Muscle of arm (tissue), 12 donors: ENCODE measurements around the gene GLRX5. TPM values are rescaled to one million over a fixed set of nuclear protein-coding genes. Genes with fewer than 3 reads are reported as not detected.

Source experiments
- DNase-seq: peaks from one replicate; pipeline ENCODE4 v3.0.0-alpha.2; 2013
- polyA plus RNA-seq, 12 donors: library from polyadenylated mRNA; unstranded; fragments of 120-200 nt; gene quantifications; one replicate each; pipeline ENCODE4 v1.2.1, GENCODE V29; 2013; ENCODE audit not compliant: insufficient read length in 12 of 12

GLRX5 gene
- polyA plus RNA-seq, 12 donors = 46.0 to 66.0 (median 52.8) TPM; not detected in 1

DNA sequence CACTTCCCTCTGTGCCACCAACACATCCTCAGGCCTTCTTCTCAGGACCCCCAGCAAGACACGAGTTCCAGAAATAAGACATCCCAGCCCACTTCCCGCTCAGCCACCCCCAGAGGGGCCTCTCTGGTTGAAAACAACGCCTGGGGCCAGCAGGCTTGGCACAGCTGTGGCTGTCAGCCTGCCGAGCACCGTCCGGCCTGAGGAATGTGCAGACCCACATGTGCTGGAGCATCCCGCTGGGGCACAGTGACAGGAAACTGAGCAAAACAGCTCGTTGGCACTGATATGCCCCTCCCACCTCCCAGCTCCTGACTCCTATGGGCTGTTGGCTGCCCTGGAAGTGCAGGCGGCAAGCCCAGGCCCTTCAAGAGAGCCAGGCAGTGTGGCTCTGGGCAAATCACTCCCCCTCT, 19.8 kb upstream of the GLRX5 start:
- DNase-seq = no peak

DNA sequence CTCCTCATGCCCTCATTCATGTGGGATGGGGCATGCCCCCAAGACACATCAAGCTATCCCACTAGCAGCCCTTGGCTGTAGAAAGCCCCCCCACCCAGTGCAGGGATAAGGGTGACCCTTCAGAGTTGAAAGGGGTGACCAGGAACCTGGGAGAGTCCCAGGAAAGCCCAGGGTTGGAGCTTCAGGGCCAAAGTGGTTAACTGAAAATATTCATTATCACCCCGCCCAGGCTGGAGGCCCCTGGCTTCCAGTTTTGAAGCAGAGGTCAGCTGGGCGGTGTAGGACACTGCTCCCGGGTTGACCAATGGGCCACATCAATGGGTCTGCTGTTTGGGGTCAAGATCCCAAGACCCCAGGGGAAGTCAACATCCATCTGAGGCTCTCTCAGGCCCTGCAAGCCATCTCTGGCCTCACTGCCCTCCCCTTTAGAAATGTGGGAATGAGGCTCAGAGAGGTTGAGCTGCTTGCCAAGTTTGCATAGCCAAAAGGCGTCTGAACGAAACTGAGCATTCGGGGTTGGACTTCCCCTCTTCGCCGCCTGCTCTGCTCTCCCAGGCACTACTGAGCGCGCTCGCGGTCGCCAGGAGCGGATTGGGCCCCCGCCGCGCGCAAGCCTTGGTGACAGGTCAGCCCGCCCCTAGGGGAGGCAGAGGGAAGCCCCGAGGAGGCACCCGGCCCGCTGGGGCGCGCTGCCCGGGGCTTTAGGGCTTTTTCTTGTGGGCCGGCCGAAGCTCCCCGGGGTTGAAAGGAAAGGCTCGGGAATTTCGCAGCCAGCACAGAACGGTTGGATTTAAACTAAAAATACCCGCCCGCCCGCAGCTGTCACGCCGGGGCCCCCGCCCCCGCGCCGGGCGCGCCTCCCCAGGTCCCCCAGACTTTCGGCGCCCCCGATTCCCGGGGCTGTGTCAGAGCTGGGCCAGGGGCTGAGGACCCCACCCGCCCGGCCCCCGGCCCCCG, 19.0 kb upstream of the GLRX5 start:
- no peak for DNase-seq

DNA sequence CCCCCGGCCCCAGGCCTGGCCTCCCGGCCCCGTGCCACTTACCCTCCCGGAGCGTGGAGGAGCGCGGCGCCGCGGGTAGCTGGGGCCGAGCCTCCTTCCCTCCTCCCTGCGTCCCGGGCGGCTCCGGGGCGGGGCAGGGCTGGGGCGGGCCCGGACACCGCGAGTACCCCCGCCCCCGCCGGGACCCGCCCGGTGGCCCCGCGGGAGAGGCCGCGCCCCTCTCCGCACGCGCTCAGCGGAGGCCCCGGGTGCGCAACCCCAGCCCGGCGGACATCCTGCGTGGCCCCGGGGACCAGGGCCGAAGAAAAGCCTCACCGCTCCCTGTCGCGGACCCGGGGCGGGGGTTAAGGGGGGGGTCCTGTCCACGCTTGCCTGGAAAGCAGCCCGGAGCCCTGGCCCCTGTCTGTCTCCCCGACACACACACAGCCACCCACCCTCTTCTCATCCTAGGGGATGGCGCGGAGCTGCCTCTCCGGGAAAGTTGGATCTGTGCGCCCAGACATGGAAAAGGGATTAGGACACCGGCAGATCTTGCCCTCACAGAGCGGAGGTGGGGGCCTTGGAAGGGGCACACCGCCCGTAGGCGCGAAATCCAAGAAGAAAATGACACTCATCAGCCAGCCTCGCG, 18.2 kb upstream of the GLRX5 start, which contains the start of gene SYNE3:
TSS of gene SYNE3 (minus strand) at position 97 of the 628 bp plus-strand sequence. CDS start 40,829 bp downstream, outside the sequence.
- no peak for DNase-seq

DNA sequence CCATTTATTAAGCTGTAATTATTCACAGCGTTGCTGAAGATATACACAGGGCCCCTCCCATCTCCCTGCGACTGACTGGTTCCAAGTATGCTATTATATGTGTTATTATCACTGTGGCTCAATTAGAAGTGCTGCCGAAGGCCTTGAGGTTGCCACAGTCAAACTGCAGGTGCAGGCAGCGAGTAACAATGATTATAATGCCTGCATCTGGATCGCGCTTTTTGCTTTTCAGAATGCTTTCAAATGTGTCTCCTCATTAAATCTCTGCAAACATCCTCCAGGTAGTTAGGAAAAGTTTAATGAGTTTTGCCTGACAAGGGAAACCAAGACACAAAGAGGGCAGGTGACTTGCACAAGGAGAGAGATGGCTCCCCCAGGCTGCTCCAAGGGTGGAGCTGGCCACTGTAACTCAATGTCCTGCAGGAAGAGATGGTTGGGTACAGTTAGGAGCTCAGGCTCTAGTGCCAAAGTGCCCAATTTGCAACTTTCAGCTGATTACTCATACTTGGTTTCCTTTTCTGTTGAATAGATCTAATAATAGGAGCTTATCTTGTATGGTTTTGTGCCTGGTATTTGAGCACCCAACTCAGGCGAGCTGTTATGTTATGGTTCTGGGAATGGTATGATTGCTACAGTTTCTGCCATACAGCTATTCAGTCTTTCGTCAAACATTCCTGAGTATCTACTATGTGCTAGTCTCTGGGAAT, 16.7 kb upstream of the GLRX5 start:
- DNase-seq = no peak

DNA sequence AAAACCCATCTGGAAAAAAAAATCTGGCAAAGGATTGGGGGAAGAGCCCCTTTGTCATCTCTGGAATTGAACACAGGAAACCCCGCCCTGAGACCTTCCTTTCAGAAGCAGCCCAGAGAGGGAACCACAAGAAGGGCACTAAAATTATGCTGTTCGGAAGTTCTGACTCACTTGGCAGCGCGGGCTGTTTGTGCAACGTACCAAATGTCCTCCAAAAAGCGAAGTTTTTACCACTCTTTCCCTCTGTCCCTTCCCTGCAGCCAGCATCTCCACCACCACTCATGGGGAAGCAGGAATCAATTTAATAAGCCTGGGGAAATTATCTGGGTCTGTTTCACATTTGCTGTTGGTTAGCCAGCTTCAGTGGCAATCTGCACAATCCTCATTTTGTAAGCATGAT, 15.2 kb upstream of the GLRX5 start:
- DNase-seq = peak; percentile 40

- DNase-seq = no peak
These were observed 14.5 kb upstream of the GLRX5 start for GRCh38 chr14:95520346-95520745.

- DNase-seq = no peak
These were observed 13.8 kb upstream of the GLRX5 start for GRCh38 chr14:95521001-95521400.

DNA sequence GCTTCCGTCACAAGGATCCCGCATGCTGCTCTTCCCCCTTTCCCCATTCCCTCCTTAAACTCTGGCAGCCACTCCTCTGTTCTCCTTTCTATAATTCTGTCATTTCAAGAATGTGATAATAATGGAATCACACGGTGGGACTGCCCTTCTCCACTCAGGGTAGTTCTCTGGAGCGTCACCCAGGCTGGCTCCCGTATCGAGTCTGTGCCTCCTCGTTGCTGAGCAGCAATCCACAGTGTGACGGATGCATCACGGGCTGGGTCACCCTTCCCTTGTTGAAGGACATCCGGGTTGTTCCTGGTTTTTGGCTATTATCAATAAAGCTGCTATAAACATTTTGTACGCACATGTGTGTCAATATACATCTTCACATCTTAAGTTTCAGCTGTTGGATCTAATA, 12.7 kb upstream of the GLRX5 start:
- no peak for DNase-seq

DNA sequence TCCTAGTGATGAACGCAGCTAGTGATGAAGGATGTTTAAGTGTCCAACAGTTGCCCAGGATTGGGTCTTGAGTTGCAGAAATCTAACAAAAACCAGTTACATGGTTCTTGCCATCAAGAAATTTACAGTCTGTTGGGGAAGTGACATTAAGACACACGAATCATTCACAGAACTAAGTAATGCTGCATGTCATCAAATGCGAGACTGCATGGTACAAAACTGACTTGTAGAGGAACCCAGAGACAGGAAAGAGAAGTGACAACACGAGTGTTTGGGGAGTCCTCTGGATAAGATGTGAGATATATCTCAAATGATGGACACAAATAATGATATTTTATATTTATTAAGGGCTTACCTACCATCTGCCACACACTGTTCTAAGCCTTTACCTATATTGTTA, 12.3 kb upstream of the GLRX5 start:
- no peak for DNase-seq

- no peak for DNase-seq
These were observed 11.6 kb upstream of the GLRX5 start for GRCh38 chr14:95523051-95523814.

- no peak for DNase-seq
These were observed 10.9 kb upstream of the GLRX5 start for GRCh38 chr14:95523815-95524448.

GRCh38 chr14:95524706-95525512, 9.9 kb upstream of the GLRX5 start:
- DNase-seq = no peak

DNA sequence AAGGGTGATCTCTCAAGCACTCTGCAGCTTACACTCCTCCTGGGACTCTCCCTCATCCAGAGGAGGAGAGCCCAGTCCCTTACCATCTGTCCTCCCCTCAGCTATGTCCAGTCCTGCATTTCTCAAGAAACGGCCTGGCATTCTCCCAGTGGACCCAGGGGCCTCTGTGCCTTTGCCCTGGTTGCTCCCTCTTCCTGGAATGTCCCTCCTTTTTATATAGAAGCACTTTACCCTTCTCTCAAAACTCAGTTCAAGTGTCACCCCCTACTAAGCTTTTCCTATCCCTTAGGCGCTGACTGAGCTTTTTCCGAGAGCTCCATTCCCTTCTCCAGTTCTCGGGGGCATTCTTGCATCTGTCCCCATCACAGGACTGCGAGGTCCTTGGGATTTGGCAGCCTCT, 8.9 kb upstream of the GLRX5 start:
- DNase-seq = no peak

- no peak for DNase-seq
These were observed 8.1 kb upstream of the GLRX5 start for GRCh38 chr14:95526483-95527386.

DNA sequence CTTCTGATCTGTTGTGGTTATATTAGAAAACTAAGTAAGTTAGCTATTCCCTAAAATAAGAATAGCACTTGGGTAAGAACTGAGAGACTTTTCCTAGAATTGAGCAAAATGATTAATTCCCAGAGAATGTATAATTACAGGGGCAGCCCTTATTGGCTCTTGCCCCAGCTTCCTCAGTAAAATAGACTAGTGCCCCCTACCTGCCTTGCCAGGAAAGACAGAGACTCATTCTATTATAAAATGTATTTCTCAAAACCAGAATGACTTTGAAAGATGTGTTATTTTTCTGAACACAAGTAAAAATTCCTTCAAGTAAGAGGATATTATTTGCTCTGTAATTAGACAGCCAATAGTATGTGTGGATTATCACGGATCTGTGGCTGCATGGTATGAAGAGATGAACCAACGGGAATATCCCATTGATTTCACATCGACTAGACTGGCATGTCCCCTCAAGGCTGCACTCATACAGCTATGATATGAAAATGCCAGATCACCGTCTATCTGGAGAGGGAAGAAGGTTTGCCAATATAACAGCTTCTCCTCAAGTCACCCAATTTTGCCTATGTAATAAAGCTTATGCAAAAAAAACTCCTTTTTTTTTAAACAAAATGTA, 7.4 kb upstream of the GLRX5 start:
- peak; percentile 56 for DNase-seq

DNA sequence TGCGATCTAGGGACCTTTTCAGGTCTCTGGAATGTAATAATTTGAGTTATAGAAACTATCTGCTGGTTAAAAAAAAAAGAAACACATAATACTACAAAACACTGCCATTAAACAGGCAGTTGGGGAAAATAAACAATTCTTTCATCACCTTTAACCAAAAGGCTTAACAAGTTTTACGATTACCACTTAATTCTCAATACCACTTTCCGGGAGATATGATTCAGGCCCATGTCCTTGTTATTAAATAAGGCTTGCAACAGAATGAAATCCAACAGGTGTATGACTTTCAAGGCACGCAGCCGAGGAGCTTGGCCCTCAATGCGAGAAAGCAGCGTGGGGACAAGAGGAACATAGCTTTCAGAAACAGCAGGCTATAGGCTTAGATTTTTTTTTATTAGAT, 5.6 kb upstream of the GLRX5 start:
- DNase-seq = no peak

DNA sequence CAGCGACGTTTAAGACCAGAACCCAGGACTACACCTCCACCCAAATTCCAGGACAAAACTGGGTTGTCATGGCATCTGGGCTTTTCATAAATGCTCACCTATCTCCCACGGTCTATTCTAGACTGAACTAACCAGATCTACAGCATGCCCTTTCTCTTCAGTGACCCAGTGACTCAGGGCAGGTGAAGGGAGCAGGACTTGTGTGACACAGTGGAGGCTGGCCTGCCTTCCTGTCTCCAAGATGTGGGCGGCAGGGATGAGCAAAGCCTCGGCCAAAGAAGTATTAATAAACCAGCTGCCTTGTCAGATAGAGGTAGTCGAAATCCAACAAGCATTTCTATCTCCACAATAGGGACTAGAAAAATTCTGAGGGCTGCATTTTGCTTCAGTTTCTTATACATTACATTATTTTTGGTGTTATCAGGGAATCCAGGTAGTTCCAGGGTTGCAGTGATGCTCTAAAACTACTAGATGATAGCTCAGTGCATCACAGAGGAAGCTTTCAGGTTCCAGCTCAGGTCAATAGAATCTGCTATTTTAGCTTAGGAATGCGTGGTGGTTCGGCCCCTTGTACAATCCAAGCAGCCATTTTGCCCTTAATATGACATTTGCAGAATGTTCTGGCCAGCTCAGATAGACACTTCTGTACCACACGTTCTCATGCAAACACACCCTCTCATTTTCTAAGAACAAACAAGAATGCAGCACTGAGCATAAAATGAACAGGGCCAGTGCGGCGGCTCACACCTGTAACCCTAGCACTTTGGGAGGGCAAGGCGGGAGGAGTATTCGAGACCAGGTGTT, 4.2 kb upstream of the GLRX5 start:
- DNase-seq = no peak

- DNase-seq = no peak
These were observed 3.4 kb upstream of the GLRX5 start for GRCh38 chr14:95531473-95531872.
